Measurements from ENCODE around the gene RBMS1. TPM values are rescaled to one million over a fixed set of nuclear protein-coding genes. Genes with fewer than 3 reads are reported as not detected.

RBMS1 gene
- total RNA-seq, 1 experiment from 2014 or later = 61.9 TPM

- no peak for DNase-seq
- Mint-ChIP-seq H3K36me3 (ENCODE audit: insufficient read depth, unreplicated experiment) (no peaks in the 10 kb centered on the region), H3K27me3 (ENCODE audit: unreplicated experiment) (no peaks in the 10 kb centered on the region), H3K4me3 (ENCODE audit: low read depth, unreplicated experiment) (no peak overlapping the region), H3K27ac (ENCODE audit: unreplicated experiment) (no peak overlapping the region), H3K9me3 (ENCODE audit: low read depth, unreplicated experiment) (no peaks in the 10 kb centered on the region), H3K4me1 (ENCODE audit: low read depth, unreplicated experiment) (peaks cover 9% of the 10 kb centered on the region)
- no peak for TF ChIP-seq CTCF (IDR thresholded peaks at IDR 0.05; ENCODE audit: unreplicated experiment)
- no TSS peak for BruUV-seq (replicated peaks)
- intact Hi-C loops (cut with micrococcal nuclease; ENCODE audit: unreplicated experiment) = no loop called here
- CTCF ChIA-PET = interaction anchor here (0.5 kb wide), 1 partner anchor 1263 kb away, joined by 4 read pairs; no protein-coding TSS in a partner anchor
Measured at GRCh38 chr2:160310118-160310828, 183.3 kb downstream of the RBMS1 start.

- no peak for TF ChIP-seq CTCF (IDR thresholded peaks at IDR 0.05; ENCODE audit: unreplicated experiment)
- DNase-seq = no peak
- Mint-ChIP-seq H3K27me3 (ENCODE audit: unreplicated experiment) (no peaks in the 10 kb centered on the region), H3K4me1 (ENCODE audit: low read depth, unreplicated experiment) (peaks cover 9% of the 10 kb centered on the region), H3K36me3 (ENCODE audit: insufficient read depth, unreplicated experiment) (no peaks in the 10 kb centered on the region), H3K27ac (ENCODE audit: unreplicated experiment) (peak overlapping the region; percentile 46), H3K4me3 (ENCODE audit: low read depth, unreplicated experiment) (no peak overlapping the region), H3K9me3 (ENCODE audit: low read depth, unreplicated experiment) (no peaks in the 10 kb centered on the region)
- CTCF ChIA-PET = interaction anchor here (0.5 kb wide), 1 partner anchor 1262 kb away, joined by 4 read pairs; no protein-coding TSS in a partner anchor
- intact Hi-C loops (cut with micrococcal nuclease; ENCODE audit: unreplicated experiment) = no loop called here
- BruUV-seq (replicated peaks) = no TSS peak
Measured at GRCh38 chr2:160309585-160309984, 184.0 kb downstream of the RBMS1 start.

- intact Hi-C loops (cut with micrococcal nuclease; ENCODE audit: unreplicated experiment) = no loop called here
- peaks cover 9% of the 10 kb centered on the region for H3K4me1 Mint-ChIP-seq (ENCODE audit: low read depth, unreplicated experiment)
- peak overlapping the region; percentile 46 for H3K27ac Mint-ChIP-seq (ENCODE audit: unreplicated experiment)
- H3K27me3 Mint-ChIP-seq (ENCODE audit: unreplicated experiment) = no peaks in the 10 kb centered on the region
- no peak for DNase-seq
- CTCF ChIA-PET = interaction anchor here (1.1 kb wide), 1 partner anchor 9 kb away, joined by 3 read pairs; no protein-coding TSS in a partner anchor
- TF ChIP-seq CTCF (IDR thresholded peaks at IDR 0.05; ENCODE audit: unreplicated experiment) = no peak
- BruUV-seq (replicated peaks) = no TSS peak
- no peak overlapping the region for H3K4me3 Mint-ChIP-seq (ENCODE audit: low read depth, unreplicated experiment)
- H3K9me3 Mint-ChIP-seq (ENCODE audit: low read depth, unreplicated experiment) = no peaks in the 10 kb centered on the region
- no peaks in the 10 kb centered on the region for H3K36me3 Mint-ChIP-seq (ENCODE audit: insufficient read depth, unreplicated experiment)
Measured at GRCh38 chr2:160308915-160309314, 184.7 kb downstream of the RBMS1 start.

DNA sequence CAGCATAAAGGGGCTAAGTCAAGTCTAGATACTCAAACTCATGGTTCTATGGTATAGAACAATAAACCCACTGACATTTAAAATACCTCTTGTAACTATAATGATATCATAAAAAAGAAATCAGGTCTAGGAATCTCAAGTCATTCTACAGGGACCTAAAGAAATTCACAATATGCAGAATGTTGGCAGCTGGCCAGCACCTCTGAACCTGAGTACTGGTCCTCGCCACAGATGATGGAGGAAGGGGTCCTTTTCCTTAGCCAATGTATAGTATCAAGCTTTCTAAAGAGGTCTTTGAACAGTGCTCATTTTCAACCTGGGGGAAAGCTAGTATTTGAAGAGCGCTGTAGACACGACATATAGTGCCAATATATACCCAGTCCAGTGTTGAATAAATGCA lies 185.1 kb downstream of the RBMS1 start:
- DNase-seq = no peak
- H3K27ac Mint-ChIP-seq (ENCODE audit: unreplicated experiment) = no peak overlapping the region
- no peaks in the 10 kb centered on the region for H3K27me3 Mint-ChIP-seq (ENCODE audit: unreplicated experiment)
- no TSS peak for BruUV-seq (replicated peaks)
- peaks cover 9% of the 10 kb centered on the region for H3K4me1 Mint-ChIP-seq (ENCODE audit: low read depth, unreplicated experiment)
- CTCF ChIA-PET = interaction anchor here (1.1 kb wide), 1 partner anchor 8 kb away, joined by 3 read pairs; no protein-coding TSS in a partner anchor
- H3K36me3 Mint-ChIP-seq (ENCODE audit: insufficient read depth, unreplicated experiment) = no peaks in the 10 kb centered on the region
- intact Hi-C loops (cut with micrococcal nuclease; ENCODE audit: unreplicated experiment) = no loop called here
- TF ChIP-seq CTCF (IDR thresholded peaks at IDR 0.05; ENCODE audit: unreplicated experiment) = no peak
- H3K4me3 Mint-ChIP-seq (ENCODE audit: low read depth, unreplicated experiment) = no peak overlapping the region
- no peaks in the 10 kb centered on the region for H3K9me3 Mint-ChIP-seq (ENCODE audit: low read depth, unreplicated experiment)

Data from Calu3 (cell line).